HepG2 (cell line): ENCODE measurements around the gene GSC2. TPM values are rescaled to one million over a fixed set of nuclear protein-coding genes. Genes with fewer than 3 reads are reported as not detected.
A peak's percentile ranks its signal among the peaks of the same experiment; 100 is the strongest.

Experiments used
- ATAC-seq: fragments of 200-7000 bp; cut with Tn5 transposase; 3 replicates; pipeline ENCODE4 v1.9.1; 2020; ENCODE audit warnings: mild to moderate bottlenecking, moderate library complexity
- BruUV-seq: library from RNA; stranded (reverse); fragments of 400-500 nt; replicated peaks from 2 replicates; lab custom pipeline; 2021; lab: Mats Ljungman, UMichigan
- CTCF ChIA-PET: fragments of 300-600 bp; formaldehyde crosslinking; extraction: SDS; loops from one replicate; lab custom pipeline; 2021; ENCODE audit warnings: low total read pairs, inconsistent platforms, low intra/inter-chr PET ratio; lab: Yijun Ruan, JAX
- POLR2A ChIA-PET: fragments of 350-600 bp; sonication (Branson Sonifier 250); formaldehyde crosslinking; loops from one replicate; lab custom pipeline; 2020; ENCODE audit warnings: antibody characterized with exemption, inconsistent platforms; lab: Yijun Ruan, JAX
- DNase-seq: peaks from one replicate; pipeline ENCODE4 v3.0.0-alpha.2; 2015; ENCODE audit warnings: low spot score
- FAIRE-seq: peaks from 3 replicates; lab custom pipeline; 2011; peaks lifted over from hg19 to GRCh38; lab: Jason Lieb, UNC
- H2AFZ ChIP-seq: one replicate; pipeline ENCODE4 v1.6.1; 2011; ENCODE audit warnings: low read length, inconsistent platforms
- H3K27ac ChIP-seq: fragments of 300-600 bp; 3 replicates; pipeline ENCODE4 v1.8.0; 2011; ENCODE audit warnings: mixed run types, mild to moderate bottlenecking, mixed read lengths, low read length, inconsistent platforms; ENCODE audit not compliant: insufficient read depth; ENCODE audit errors: extremely low read length
- H3K27me3 ChIP-seq, 2 experiments: fragments of 200-600 bp in 1 of 2; 2 replicates in 1 of 2; 3 replicates in 1 of 2; pipeline versions ENCODE4 v1.6.0 to v1.8.0; 2011; ENCODE audit warnings: low read length in 2 of 2, mild to moderate bottlenecking in 2 of 2, moderate library complexity in 2 of 2, inconsistent platforms in 1 of 2; ENCODE audit not compliant: insufficient read depth in 2 of 2, control insufficient read depth in 1 of 2
- H3K36me3 ChIP-seq, 2 experiments: fragments of 200-600 bp in 1 of 2; replicated peaks in 1 of 2; 2 replicates in 1 of 2; 3 replicates in 1 of 2; pipeline versions ENCODE4 v1.5.1 to v1.8.0; 2011; ENCODE audit warnings: low read length in 2 of 2, inconsistent platforms in 1 of 2; ENCODE audit not compliant: insufficient read depth in 2 of 2, control insufficient read depth in 1 of 2
- H3K4me1 ChIP-seq: 2 replicates; pipeline ENCODE4 v1.5.1; 2012; ENCODE audit warnings: low read length, inconsistent platforms; ENCODE audit not compliant: insufficient read depth
- H3K4me2 ChIP-seq: 2 replicates; pipeline ENCODE4 v1.6.0; 2011; ENCODE audit warnings: low read depth, low read length, inconsistent platforms
- H3K4me3 ChIP-seq, 3 experiments: fragments of 200-600 bp in 1 of 3; sonication (generic), shearing (Covaris generic) in 1 of 3; replicated peaks in 1 of 3; 2 replicates each; pipeline ENCODE4 v1.5.1; 2011 to 2016; ENCODE audit warnings: low read length in 3 of 3, inconsistent platforms in 2 of 3, low read depth in 2 of 3, mild to moderate bottlenecking in 2 of 3, control low read depth in 1 of 3, mixed read lengths in 1 of 3; ENCODE audit not compliant: insufficient read depth in 1 of 3
- H3K79me2 ChIP-seq: one replicate; pipeline ENCODE4 v1.6.1; 2011; ENCODE audit warnings: low read length, inconsistent platforms; ENCODE audit not compliant: insufficient read depth
- H3K9ac ChIP-seq: 2 replicates; pipeline ENCODE4 v1.6.0; 2011; ENCODE audit warnings: mild to moderate bottlenecking, low read depth, low read length, inconsistent platforms; ENCODE audit not compliant: insufficient read depth
- H3K9me3 ChIP-seq: 2 replicates; pipeline ENCODE4 v1.5.1; 2012; ENCODE audit warnings: mild to moderate bottlenecking, low read length
- H4K20me1 ChIP-seq: 2 replicates; pipeline ENCODE4 v1.6.0; 2011; ENCODE audit warnings: inconsistent platforms, mild to moderate bottlenecking, low read length, moderate library complexity; ENCODE audit not compliant: insufficient read depth
- ARNTL ChIP-seq: sonication (generic); formaldehyde crosslinking; IDR thresholded peaks from 2 replicates; pipeline ENCODE4 v1.4.0; 2020; ENCODE audit warnings: mild to moderate bottlenecking, missing genetic modification reagents
- CENPX ChIP-seq: sonication (generic); formaldehyde crosslinking; IDR thresholded peaks from 2 replicates; pipeline ENCODE4 v1.9.0; 2021; ENCODE audit warnings: mild to moderate bottlenecking, missing genetic modification reagents, moderate library complexity
- HMGA1 ChIP-seq: sonication (generic); formaldehyde crosslinking; conservative IDR thresholded peaks from 2 replicates; pipeline ENCODE4 v1.4.0; 2020; ENCODE audit warnings: missing genetic modification reagents
- HOXA3 ChIP-seq: sonication (generic); formaldehyde crosslinking; IDR thresholded peaks from 2 replicates; pipeline ENCODE4 v1.5.0; 2020; ENCODE audit warnings: missing genetic modification reagents
- HOXD1 ChIP-seq: sonication (generic); formaldehyde crosslinking; IDR thresholded peaks from 2 replicates; pipeline ENCODE4 v1.5.0; 2020; ENCODE audit warnings: missing genetic modification reagents
- KLF13 ChIP-seq: sonication (generic); formaldehyde crosslinking; IDR thresholded peaks from 2 replicates; pipeline ENCODE4 v1.4.0; 2020; ENCODE audit warnings: mild to moderate bottlenecking, missing genetic modification reagents
- MATR3 ChIP-seq: sonication (generic); formaldehyde crosslinking; IDR thresholded peaks from 2 replicates; pipeline ENCODE4 v1.4.0; 2020; ENCODE audit warnings: missing genetic modification reagents
- MTA1 ChIP-seq: sonication (generic); formaldehyde crosslinking; IDR thresholded peaks from 2 replicates; pipeline ENCODE4 v1.4.0; 2020; ENCODE audit warnings: missing genetic modification reagents, mild to moderate bottlenecking, borderline replicate concordance
- RELA ChIP-seq: sonication (generic); formaldehyde crosslinking; IDR thresholded peaks from 2 replicates; pipeline ENCODE4 v1.4.0; 2020; ENCODE audit warnings: missing genetic modification reagents
- RFXANK ChIP-seq: IDR thresholded peaks from 2 replicates; pipeline ENCODE4 v1.6.1; 2016
- RFXAP ChIP-seq: sonication (generic); formaldehyde crosslinking; IDR thresholded peaks from 2 replicates; pipeline ENCODE4 v1.4.0; 2020; ENCODE audit warnings: missing genetic modification reagents, borderline replicate concordance
- SMC3 ChIP-seq: IDR thresholded peaks from 2 replicates; pipeline ENCODE4 v1.6.1; 2011; ENCODE audit warnings: low read length, improper control_type of control experiment
- STAG1 ChIP-seq: sonication (generic); formaldehyde crosslinking; IDR thresholded peaks from 2 replicates; pipeline ENCODE4 v1.4.0; 2020; ENCODE audit warnings: missing genetic modification reagents
- TEAD2 ChIP-seq: sonication (generic); formaldehyde crosslinking; IDR thresholded peaks from 2 replicates; pipeline ENCODE4 v1.9.0; 2021; ENCODE audit warnings: missing genetic modification reagents
- ZEB1 ChIP-seq: IDR thresholded peaks from 2 replicates; pipeline ENCODE4 v1.6.1; 2012; ENCODE audit warnings: mild to moderate bottlenecking, low read depth, inconsistent platforms; ENCODE audit not compliant: insufficient replicate concordance
- ZNF20 ChIP-seq: sonication (generic); formaldehyde crosslinking; IDR thresholded peaks from 2 replicates; pipeline ENCODE4 v1.4.0; 2020; ENCODE audit warnings: mild to moderate bottlenecking, moderate library complexity, missing genetic modification reagents
- ZNF224 ChIP-seq: sonication (generic); formaldehyde crosslinking; IDR thresholded peaks from 2 replicates; pipeline ENCODE4 v1.5.0; 2020; ENCODE audit warnings: mild to moderate bottlenecking, missing genetic modification reagents
- WGBS: methylation state at CpG from one replicate; pipeline ENCODE4 v1.1.6; 2017; ENCODE audit warnings: low lambda C conversion rate; 5-methylcytosine and 5-hydroxymethylcytosine counted together
- in situ Hi-C: cut with HindIII; loops from 2 replicates; pipeline ENCODE4 v1.10.0; 2017; ENCODE audit warnings: low pct_unique_long_range_greater_than_20kb; ENCODE audit not compliant: extremely low pct_ligation_motif_present
- intact Hi-C: fragments of 100-400 bp; cut with micrococcal nuclease; formaldehyde crosslinking; loops from one replicate; pipeline ENCODE4 v1.10.0; 2022; ENCODE audit not compliant: unreplicated experiment
- polyA plus RNA-seq, 8 experiments: library from polyadenylated mRNA; depleted of rRNA in 3 of 8; stranded (reverse) in 7 of 8; unstranded in 1 of 8; fragments of >200 nt; fragmentation: Illumina TruSeq in 4 of 8; extraction: Trizol in 4 of 8; gene quantifications; 2 replicates each; pipeline versions ENCODE4 v1.2.1 to v1.2.3, GENCODE V29; 2011 to 2016; ENCODE audit warnings: low read depth in 4 of 8, missing spikeins in 1 of 8, mixed read lengths in 1 of 8; ENCODE audit not compliant: insufficient read depth in 1 of 8
- total RNA-seq, 5 experiments: library from RNA; depleted of rRNA; stranded (reverse); fragments of >200 nt; fragmentation: Illumina TruSeq; extraction: Trizol; gene quantifications; 2 replicates each; pipeline ENCODE4 v1.2.3, GENCODE V29; 2016; ENCODE audit warnings: low read depth in 1 of 5
- TF ChIP-seq, protein P1 (sequence below): sonication (generic); formaldehyde crosslinking; IDR thresholded peaks from 2 replicates; pipeline ENCODE4 v1.4.0; 2020; ENCODE audit warnings: missing genetic modification reagents
- TF ChIP-seq, protein P2 (sequence below): sonication (generic); formaldehyde crosslinking; conservative IDR thresholded peaks from 2 replicates; pipeline ENCODE4 v1.8.0; 2022; ENCODE audit warnings: mild to moderate bottlenecking, moderate library complexity, missing genetic modification reagents
- TF ChIP-seq, protein P3 (sequence below): sonication (generic); formaldehyde crosslinking; IDR thresholded peaks from 2 replicates; pipeline ENCODE4 v1.5.0; 2020; ENCODE audit warnings: mild to moderate bottlenecking, missing genetic modification reagents, moderate library complexity

The GSC2 gene
- total and polyA plus RNA-seq, 2 of the 13 experiments (the other 11 are each of a cell fraction or from before 2014, with no cell fraction given), result not detected

DNA sequence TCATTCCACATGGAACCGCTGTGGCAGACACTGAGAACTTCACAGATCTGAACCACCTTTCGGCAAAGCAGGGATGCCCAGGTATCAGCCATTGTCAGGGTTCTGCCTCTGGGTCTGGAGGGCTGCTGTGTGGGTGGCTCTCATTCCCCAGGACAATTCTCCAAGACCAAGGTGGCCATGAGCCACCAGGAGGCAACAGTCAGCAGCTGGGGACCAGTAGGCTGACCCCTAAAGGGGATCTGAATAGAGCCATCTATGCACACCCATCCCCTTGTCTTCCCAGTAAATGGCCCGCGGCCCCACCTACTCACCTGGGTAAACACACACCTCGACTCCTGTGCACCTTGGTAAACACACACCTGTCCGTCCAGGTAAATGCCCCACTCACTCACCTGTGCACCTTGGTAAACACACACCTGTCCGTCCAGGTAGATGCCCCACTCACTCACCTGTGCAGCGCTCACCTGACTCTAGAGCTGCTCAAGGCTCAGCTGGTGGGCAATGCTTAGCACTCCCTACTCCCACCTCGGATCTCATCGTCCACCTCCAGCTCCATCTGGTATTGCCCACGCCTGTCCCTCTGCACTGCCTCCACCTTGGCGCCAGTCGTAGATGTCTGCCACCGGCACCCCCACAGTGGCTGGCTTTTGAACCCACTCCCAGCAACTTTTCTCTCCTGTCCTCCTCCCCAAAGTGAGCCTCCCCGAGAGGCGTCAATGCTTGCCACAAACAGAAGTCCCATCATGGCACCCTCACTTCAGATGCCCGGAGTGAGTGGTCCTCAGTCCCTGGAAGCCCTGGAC, 18.2 kb upstream of the GSC2 start:
- Histone ChIP-seq H3K9me3 (no peaks in the 10 kb centered on the region), H3K4me2 (peak overlapping the region; percentile 96; the same call in 1 of the 2 replicates), H4K20me1 (peaks cover 11% of the 10 kb centered on the region; the same call in 1 of the 2 replicates), H3K4me3 (peak overlapping the region in 1 of 3 experiments; percentile 98; a peak in 1 of 6 replicates), H3K36me3 (no peaks in the 10 kb centered on the region), H3K27me3 (peaks cover 7 to 39% of the 10 kb centered on the region in 2 experiments), H2AFZ (no peak overlapping the region), H3K79me2 (peaks cover 18% of the 10 kb centered on the region), H3K4me1 (peaks cover 36% of the 10 kb centered on the region), H3K9ac (no peak overlapping the region), H3K27ac (no peak overlapping the region)
- ChIA-PET POLR2A (interaction anchor here (1.3 to 1.9 kb wide), 2 partner anchors 10 to 24 kb away, joined by 3 to 5 read pairs; partner anchors contain the start of genes ESS2 and SLC25A1), CTCF (no interaction called here)
- no TSS peak for BruUV-seq
- in situ Hi-C loops (no loop called here), intact Hi-C loops (no loop called here)
- FAIRE-seq (no peak), DNase-seq (no peak), ATAC-seq (peak; percentile 39)
- 46% methylated on average over 14 of the region's 17 CpGs for WGBS
- TF ChIP-seq, protein P1, sequence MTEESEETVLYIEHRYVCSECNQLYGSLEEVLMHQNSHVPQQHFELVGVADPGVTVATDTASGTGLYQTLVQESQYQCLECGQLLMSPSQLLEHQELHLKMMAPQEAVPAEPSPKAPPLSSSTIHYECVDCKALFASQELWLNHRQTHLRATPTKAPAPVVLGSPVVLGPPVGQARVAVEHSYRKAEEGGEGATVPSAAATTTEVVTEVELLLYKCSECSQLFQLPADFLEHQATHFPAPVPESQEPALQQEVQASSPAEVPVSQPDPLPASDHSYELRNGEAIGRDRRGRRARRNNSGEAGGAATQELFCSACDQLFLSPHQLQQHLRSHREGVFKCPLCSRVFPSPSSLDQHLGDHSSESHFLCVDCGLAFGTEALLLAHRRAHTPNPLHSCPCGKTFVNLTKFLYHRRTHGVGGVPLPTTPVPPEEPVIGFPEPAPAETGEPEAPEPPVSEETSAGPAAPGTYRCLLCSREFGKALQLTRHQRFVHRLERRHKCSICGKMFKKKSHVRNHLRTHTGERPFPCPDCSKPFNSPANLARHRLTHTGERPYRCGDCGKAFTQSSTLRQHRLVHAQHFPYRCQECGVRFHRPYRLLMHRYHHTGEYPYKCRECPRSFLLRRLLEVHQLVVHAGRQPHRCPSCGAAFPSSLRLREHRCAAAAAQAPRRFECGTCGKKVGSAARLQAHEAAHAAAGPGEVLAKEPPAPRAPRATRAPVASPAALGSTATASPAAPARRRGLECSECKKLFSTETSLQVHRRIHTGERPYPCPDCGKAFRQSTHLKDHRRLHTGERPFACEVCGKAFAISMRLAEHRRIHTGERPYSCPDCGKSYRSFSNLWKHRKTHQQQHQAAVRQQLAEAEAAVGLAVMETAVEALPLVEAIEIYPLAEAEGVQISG (CRISPR knock-in tag), result no peak
- TF ChIP-seq HOXD1 (CRISPR knock-in tag) (no peak), HMGA1 (CRISPR knock-in tag) (no peak), HOXA3 (CRISPR knock-in tag) (no peak), STAG1 (CRISPR knock-in tag) (peak; percentile 31; the same call in 1 of the 2 replicates), ZNF20 (CRISPR knock-in tag) (no peak), TEAD2 (CRISPR knock-in tag) (no peak), CENPX (CRISPR knock-in tag) (no peak), RELA (CRISPR knock-in tag) (no peak), SMC3 (peak; percentile 45; the same call in 1 of the 2 replicates), ARNTL (CRISPR knock-in tag) (no peak), RFXAP (CRISPR knock-in tag) (no peak), KLF13 (CRISPR knock-in tag) (no peak), ZEB1 (peak; percentile 97), MTA1 (CRISPR knock-in tag) (0 out of 2 replicates have a peak, but pooled peaks have one; percentile 10), MATR3 (no peak), ZNF224 (CRISPR knock-in tag) (no peak), RFXANK (no peak)
- TF ChIP-seq, protein P2, sequence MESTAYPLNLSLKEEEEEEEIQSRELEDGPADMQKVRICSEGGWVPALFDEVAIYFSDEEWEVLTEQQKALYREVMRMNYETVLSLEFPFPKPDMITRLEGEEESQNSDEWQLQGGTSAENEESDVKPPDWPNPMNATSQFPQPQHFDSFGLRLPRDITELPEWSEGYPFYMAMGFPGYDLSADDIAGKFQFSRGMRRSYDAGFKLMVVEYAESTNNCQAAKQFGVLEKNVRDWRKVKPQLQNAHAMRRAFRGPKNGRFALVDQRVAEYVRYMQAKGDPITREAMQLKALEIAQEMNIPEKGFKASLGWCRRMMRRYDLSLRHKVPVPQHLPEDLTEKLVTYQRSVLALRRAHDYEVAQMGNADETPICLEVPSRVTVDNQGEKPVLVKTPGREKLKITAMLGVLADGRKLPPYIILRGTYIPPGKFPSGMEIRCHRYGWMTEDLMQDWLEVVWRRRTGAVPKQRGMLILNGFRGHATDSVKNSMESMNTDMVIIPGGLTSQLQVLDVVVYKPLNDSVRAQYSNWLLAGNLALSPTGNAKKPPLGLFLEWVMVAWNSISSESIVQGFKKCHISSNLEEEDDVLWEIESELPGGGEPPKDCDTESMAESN (CRISPR knock-in tag), result no peak
- TF ChIP-seq, protein P3, sequence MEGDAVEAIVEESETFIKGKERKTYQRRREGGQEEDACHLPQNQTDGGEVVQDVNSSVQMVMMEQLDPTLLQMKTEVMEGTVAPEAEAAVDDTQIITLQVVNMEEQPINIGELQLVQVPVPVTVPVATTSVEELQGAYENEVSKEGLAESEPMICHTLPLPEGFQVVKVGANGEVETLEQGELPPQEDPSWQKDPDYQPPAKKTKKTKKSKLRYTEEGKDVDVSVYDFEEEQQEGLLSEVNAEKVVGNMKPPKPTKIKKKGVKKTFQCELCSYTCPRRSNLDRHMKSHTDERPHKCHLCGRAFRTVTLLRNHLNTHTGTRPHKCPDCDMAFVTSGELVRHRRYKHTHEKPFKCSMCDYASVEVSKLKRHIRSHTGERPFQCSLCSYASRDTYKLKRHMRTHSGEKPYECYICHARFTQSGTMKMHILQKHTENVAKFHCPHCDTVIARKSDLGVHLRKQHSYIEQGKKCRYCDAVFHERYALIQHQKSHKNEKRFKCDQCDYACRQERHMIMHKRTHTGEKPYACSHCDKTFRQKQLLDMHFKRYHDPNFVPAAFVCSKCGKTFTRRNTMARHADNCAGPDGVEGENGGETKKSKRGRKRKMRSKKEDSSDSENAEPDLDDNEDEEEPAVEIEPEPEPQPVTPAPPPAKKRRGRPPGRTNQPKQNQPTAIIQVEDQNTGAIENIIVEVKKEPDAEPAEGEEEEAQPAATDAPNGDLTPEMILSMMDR, result peak; percentile 48
